Stomach smooth muscle (tissue), 2 donors: ENCODE data around the gene TNFSF13B.
"Not testable (repeated sequence)": the region's sequence is repeated elsewhere in the genome, so short reads cannot be mapped to it uniquely, and the experiment has no call there.

Experiments used
- H3K27ac ChIP-seq: one replicate; pipeline ENCODE4 v1.7.0; 2013; ENCODE audit warnings: mild to moderate bottlenecking, low read length, inconsistent platforms
- H3K27me3 ChIP-seq, 2 donors: one replicate each; pipeline ENCODE4 v1.7.0; 2013; ENCODE audit warnings: low read length in 2 of 2; ENCODE audit not compliant: insufficient read depth in 2 of 2, control insufficient read depth in 1 of 2
- H3K36me3 ChIP-seq, 2 donors: one replicate each; pipeline ENCODE4 v1.7.0; 2013; ENCODE audit warnings: low read length in 2 of 2; ENCODE audit not compliant: control insufficient read depth in 2 of 2, insufficient read depth in 2 of 2
- H3K4me1 ChIP-seq: one replicate; pipeline ENCODE4 v1.7.0; 2013; ENCODE audit warnings: low read length; ENCODE audit not compliant: control insufficient read depth, insufficient read depth
- H3K4me3 ChIP-seq, 2 donors: one replicate each; pipeline ENCODE4 v1.7.0; 2013; ENCODE audit warnings: low read length in 2 of 2
- H3K9ac ChIP-seq, 2 donors: one replicate each; pipeline ENCODE4 v1.7.0; 2013; ENCODE audit warnings: low read length in 2 of 2, mild to moderate bottlenecking in 1 of 2
- H3K9me3 ChIP-seq, 2 donors: one replicate each; pipeline ENCODE4 v1.7.0; 2013; ENCODE audit warnings: low read length in 2 of 2; ENCODE audit not compliant: control insufficient read depth in 2 of 2
- donor health status: healthy.
- donor health status: Pancreatic carcinoma.

TNFSF13B gene

DNA sequence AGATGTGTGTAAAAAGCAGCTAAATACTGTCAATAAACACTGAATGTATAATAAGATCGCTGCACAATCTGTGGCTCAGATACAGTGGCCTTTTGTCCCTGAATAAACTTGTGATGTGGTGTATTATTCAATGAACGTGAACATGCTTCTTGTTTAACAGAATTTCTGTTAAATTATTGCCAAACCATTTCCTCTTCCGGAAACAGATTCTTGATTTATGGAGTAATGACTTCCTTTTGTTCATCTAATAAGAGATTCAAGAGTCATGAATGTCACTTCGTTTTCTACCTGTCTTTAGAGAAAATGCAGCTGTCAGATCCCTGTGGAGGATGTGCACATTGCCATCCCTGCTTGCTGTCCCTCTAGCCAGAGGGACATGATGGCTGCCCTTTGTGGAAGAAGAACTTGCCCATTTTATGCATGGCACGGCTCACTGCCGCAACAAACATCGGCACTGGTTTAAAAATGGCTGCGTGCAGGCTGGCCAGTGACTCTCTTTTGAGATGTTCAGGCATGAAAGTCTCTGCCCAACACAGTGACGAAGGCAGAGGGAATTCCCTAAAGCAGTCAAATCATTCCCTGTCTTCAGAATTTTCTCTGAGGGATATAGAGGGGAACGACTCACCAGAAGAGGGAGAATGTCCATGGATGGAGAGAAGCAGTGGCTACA, 3.1 kb upstream of the TNFSF13B start:
- H3K4me3 ChIP-seq: no peak overlapping the region
- no peaks in the 10 kb centered on the region for H3K4me1 ChIP-seq
- H3K27ac ChIP-seq: no peak overlapping the region
- H3K9me3 ChIP-seq: no peaks in the 10 kb centered on the region
- no peak overlapping the region for H3K9ac ChIP-seq
- no peaks in the 10 kb centered on the region for H3K27me3 ChIP-seq
- H3K36me3 ChIP-seq: peaks cover 0 to 3% of the 10 kb centered on the region in 2 donors

DNA sequence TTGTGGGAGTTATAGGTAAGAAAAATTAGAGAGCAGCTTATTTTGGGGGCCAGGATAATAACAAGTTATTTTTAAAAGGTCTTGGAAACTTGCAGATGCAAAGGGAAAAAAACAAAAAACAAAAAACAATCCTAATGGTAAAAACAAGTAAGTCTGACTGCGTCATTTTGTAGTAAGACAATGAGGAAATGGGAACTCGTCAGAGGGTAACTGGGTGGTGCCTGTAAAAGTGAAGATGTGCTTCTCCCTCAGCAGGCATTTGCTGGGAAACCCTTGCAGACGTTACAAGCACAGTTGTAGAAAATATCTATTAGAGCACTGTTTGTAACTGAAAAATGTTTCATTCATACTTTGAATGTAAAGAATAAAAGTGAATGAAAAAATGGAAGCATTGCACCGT, 2.2 kb upstream of the TNFSF13B start:
- Histone ChIP-seq H3K9ac (no peak overlapping the region), H3K4me1 (no peaks in the 10 kb centered on the region), H3K27ac (no peak overlapping the region), H3K9me3 (no peaks in the 10 kb centered on the region), H3K36me3 (peaks cover 0 to 3% of the 10 kb centered on the region in 2 donors), H3K27me3 (no peaks in the 10 kb centered on the region), H3K4me3 (no peak overlapping the region)

- H3K27me3 ChIP-seq, H3K9me3 ChIP-seq, H3K4me1 ChIP-seq, H3K9ac ChIP-seq, H3K27ac ChIP-seq, H3K4me3 ChIP-seq, H3K36me3 ChIP-seq: not testable (repeated sequence)
Observed at GRCh38 chr13:108267855-108268254, 1.7 kb upstream of the TNFSF13B start.

- no peak overlapping the region for H3K4me3 ChIP-seq
- H3K9me3 ChIP-seq: no peaks in the 10 kb centered on the region
- no peak overlapping the region for H3K27ac ChIP-seq
- no peak overlapping the region for H3K9ac ChIP-seq
- H3K27me3 ChIP-seq: no peaks in the 10 kb centered on the region
- H3K36me3 ChIP-seq: peaks cover 0 to 3% of the 10 kb centered on the region in 2 donors
- H3K4me1 ChIP-seq: no peaks in the 10 kb centered on the region
Observed at GRCh38 chr13:108268466-108269112, 929 bp upstream of the TNFSF13B start.

DNA sequence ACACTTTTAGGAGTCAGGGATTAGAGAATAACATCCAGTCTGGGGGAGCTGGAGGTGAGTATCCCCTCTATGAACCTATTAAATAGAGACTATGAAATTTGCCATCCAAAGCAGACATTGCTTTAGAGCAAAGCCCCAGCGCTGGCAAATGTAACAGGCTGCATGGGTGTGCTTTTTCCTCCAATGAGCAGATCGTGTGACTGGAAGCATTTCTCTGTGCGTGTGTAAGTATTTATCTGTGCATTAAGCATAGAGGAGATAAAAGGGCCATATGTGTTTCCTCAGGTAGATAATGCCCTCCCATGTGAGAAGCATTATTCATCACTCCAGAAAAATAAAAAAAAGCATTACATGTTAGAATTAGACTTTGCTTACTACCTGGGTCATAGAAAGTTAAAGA, 924 bp downstream of the TNFSF13B start:
- Histone ChIP-seq H3K27me3 (no peaks in the 10 kb centered on the region), H3K9me3 (no peaks in the 10 kb centered on the region), H3K9ac (peak overlapping the region in 1 of 2 donors; percentile 48), H3K27ac (no peak overlapping the region), H3K36me3 (peaks cover 0 to 3% of the 10 kb centered on the region in 2 donors), H3K4me1 (no peaks in the 10 kb centered on the region), H3K4me3 (peak overlapping the region; percentile 45 to 72)

GRCh38 chr13:108272333-108272732, 2.8 kb downstream of the TNFSF13B start:
- Histone ChIP-seq H3K36me3 (no peaks in the 10 kb centered on the region), H3K27me3 (no peaks in the 10 kb centered on the region), H3K9ac (no peak overlapping the region), H3K9me3 (no peaks in the 10 kb centered on the region), H3K27ac (no peak overlapping the region), H3K4me1 (no peaks in the 10 kb centered on the region), H3K4me3 (no peak overlapping the region)

DNA sequence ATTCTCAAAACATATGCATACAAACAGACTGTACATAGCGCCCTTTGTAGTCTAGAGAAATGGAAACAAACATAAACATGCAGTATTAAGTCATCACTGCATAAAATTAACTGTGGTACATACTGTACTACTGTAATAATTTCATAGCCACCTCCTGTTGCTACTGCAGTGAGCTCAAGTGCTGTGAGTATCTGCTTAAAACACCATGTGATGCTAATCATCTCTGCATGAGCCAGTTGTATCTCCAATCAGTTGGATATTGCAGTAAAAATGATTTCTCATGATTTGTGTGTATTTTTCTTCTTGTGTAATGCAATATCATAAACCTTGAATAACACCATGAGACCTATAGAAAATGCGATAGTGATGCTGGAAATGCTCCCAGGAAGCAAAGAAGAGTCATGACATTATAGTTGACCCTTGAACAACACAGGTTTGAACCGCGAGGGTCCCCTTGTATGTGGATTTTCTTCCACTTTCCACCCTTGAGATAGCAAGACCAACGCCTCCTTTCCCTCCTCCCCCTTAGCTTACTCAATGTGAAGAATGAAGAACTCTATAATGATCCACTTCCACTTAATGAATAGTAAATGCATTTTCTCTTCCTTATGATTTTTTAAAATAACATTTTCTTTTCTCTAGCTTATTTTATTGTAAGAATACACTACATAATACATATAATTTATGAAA, 4.1 kb downstream of the TNFSF13B start:
- Histone ChIP-seq H3K27ac (no peak overlapping the region), H3K9me3 (no peaks in the 10 kb centered on the region), H3K27me3 (no peaks in the 10 kb centered on the region), H3K9ac (no peak overlapping the region), H3K36me3 (no peaks in the 10 kb centered on the region), H3K4me3 (no peak overlapping the region), H3K4me1 (no peaks in the 10 kb centered on the region)

GRCh38 chr13:108274718-108275117, 5.2 kb downstream of the TNFSF13B start:
- Histone ChIP-seq H3K9ac (no peak overlapping the region), H3K36me3 (no peaks in the 10 kb centered on the region), H3K27ac (no peak overlapping the region), H3K4me3 (no peak overlapping the region), H3K9me3 (no peaks in the 10 kb centered on the region), H3K27me3 (no peaks in the 10 kb centered on the region), H3K4me1 (no peaks in the 10 kb centered on the region)

DNA sequence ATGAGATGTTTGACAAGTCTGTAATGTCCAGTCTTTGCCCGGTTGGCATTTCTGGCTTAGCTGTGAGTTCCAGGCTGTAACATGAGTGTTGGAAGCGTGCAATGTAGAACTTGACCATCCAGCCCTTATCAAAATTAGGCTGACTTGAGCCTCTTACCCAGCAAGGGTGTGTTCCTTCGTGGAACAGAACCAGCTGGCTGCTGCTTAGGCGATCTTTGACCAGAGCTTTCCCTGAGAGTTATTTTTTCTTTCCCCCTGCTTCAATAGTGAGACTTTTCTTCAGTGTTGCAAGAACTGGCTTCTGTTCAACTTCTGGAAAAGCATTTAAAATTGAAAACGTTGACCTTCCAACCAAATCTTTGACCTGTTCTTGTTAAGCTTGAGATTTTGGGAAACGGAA, 6.5 kb downstream of the TNFSF13B start:
- H3K27ac ChIP-seq: no peak overlapping the region
- H3K27me3 ChIP-seq: no peaks in the 10 kb centered on the region
- no peaks in the 10 kb centered on the region for H3K4me1 ChIP-seq
- no peaks in the 10 kb centered on the region for H3K36me3 ChIP-seq
- H3K9me3 ChIP-seq: no peaks in the 10 kb centered on the region
- no peak overlapping the region for H3K9ac ChIP-seq
- no peak overlapping the region for H3K4me3 ChIP-seq

- no peaks in the 10 kb centered on the region for H3K9me3 ChIP-seq
- H3K4me3 ChIP-seq: no peak overlapping the region
- no peaks in the 10 kb centered on the region for H3K4me1 ChIP-seq
- H3K9ac ChIP-seq: no peak overlapping the region
- no peaks in the 10 kb centered on the region for H3K27me3 ChIP-seq
- no peaks in the 10 kb centered on the region for H3K36me3 ChIP-seq
- no peak overlapping the region for H3K27ac ChIP-seq
Observed at GRCh38 chr13:108278466-108278865, 8.9 kb downstream of the TNFSF13B start.

GRCh38 chr13:108281901-108282300, 12.4 kb downstream of the TNFSF13B start:
- H3K27me3 ChIP-seq: no peaks in the 10 kb centered on the region
- H3K9ac ChIP-seq: no peak overlapping the region
- no peaks in the 10 kb centered on the region for H3K9me3 ChIP-seq
- no peak overlapping the region for H3K27ac ChIP-seq
- no peaks in the 10 kb centered on the region for H3K4me1 ChIP-seq
- no peaks in the 10 kb centered on the region for H3K36me3 ChIP-seq
- H3K4me3 ChIP-seq: no peak overlapping the region
